C4-2B (cell line): Measurements from ENCODE around the gene USP17L20.
"Not testable (repeated sequence)": the region's sequence is repeated elsewhere in the genome, so short reads cannot be mapped to it uniquely, and the experiment has no call there.

Experiments used
- ZFX ChIP-seq: fragments of 450-650 bp; IDR thresholded peaks from 2 replicates; pipeline ENCODE4 v1.6.1; 2017
- TF ChIP-seq, protein P1 (sequence below): fragments of 450-650 bp; conservative IDR thresholded peaks from 2 replicates; pipeline ENCODE4 v1.5.1; 2017; ENCODE audit warnings: mild to moderate bottlenecking

GRCh38 chr4:9215105-9215504 is 42.8 kb upstream of the USP17L20 start, which contains the start of gene USP17L11:
- TF ChIP-seq, protein P1, sequence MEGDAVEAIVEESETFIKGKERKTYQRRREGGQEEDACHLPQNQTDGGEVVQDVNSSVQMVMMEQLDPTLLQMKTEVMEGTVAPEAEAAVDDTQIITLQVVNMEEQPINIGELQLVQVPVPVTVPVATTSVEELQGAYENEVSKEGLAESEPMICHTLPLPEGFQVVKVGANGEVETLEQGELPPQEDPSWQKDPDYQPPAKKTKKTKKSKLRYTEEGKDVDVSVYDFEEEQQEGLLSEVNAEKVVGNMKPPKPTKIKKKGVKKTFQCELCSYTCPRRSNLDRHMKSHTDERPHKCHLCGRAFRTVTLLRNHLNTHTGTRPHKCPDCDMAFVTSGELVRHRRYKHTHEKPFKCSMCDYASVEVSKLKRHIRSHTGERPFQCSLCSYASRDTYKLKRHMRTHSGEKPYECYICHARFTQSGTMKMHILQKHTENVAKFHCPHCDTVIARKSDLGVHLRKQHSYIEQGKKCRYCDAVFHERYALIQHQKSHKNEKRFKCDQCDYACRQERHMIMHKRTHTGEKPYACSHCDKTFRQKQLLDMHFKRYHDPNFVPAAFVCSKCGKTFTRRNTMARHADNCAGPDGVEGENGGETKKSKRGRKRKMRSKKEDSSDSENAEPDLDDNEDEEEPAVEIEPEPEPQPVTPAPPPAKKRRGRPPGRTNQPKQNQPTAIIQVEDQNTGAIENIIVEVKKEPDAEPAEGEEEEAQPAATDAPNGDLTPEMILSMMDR, result not testable (repeated sequence)
- not testable (repeated sequence) for TF ChIP-seq ZFX
